Measurements from ENCODE around the gene LRRC71. TPM values are rescaled to one million over a fixed set of nuclear protein-coding genes. Genes with fewer than 3 reads are reported as not detected.

LRRC71 gene
- total and polyA plus RNA-seq, 10 donors, result 0.03 to 0.51 (median 0.33) TPM; not detected in 4

DNA sequence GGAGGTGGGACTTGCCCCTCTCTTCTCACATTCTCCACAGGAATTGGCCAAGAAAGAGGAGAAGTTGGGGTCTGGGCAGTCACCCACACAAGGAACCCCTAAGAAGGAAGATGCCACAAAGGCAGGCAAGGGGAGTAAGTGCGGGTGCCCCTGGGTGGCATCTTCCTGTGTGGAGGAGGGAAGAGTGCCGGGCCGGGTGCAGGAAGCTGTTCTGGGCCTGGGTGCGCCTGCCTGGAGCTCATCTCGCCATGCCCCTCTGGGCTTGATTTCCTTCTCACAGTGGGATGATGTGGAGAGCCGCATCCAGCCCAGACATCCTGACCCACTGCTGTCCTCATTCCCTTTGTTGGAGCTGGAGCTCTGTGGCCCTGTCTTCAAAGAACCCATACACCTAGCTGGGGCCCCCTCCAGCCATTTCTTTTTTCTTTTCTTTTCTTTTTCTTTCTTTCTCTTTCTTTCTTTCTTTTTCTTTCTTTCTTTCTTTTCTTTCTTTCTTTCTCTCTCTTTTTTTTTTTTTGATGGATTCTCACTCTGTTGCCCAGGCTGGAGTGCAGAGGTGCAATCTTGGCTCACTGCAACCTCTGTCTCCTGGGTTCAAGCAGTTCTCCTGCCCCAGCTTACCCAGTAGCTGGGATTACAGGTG is 9.3 kb downstream of the LRRC71 start:
- H3K27me3 ChIP-seq (replicated peaks in 1 of 7), result peaks cover 0 to 67% (median 31%) of the 10 kb centered on the region in 7 donors
- TF ChIP-seq POLR2AphosphoS5 (IDR thresholded peaks at IDR 0.05) (no peak), POLR2A (IDR thresholded peaks at IDR 0.05) (no peak)
- TF ChIP-seq, protein P1, sequence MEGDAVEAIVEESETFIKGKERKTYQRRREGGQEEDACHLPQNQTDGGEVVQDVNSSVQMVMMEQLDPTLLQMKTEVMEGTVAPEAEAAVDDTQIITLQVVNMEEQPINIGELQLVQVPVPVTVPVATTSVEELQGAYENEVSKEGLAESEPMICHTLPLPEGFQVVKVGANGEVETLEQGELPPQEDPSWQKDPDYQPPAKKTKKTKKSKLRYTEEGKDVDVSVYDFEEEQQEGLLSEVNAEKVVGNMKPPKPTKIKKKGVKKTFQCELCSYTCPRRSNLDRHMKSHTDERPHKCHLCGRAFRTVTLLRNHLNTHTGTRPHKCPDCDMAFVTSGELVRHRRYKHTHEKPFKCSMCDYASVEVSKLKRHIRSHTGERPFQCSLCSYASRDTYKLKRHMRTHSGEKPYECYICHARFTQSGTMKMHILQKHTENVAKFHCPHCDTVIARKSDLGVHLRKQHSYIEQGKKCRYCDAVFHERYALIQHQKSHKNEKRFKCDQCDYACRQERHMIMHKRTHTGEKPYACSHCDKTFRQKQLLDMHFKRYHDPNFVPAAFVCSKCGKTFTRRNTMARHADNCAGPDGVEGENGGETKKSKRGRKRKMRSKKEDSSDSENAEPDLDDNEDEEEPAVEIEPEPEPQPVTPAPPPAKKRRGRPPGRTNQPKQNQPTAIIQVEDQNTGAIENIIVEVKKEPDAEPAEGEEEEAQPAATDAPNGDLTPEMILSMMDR (IDR thresholded peaks at IDR 0.05 in 8 of 11, conservative IDR thresholded peaks at IDR 0.05 in 3 of 11), result no peak
- no peak overlapping the region for H3K27ac ChIP-seq
- 54 to 72% (median 61%) methylated on average over 5 to 6 of the region's 6 CpGs for WGBS, 5 donors
- H3K4me1 ChIP-seq, result peaks cover 5 to 34% (median 18%) of the 10 kb centered on the region in 6 donors
- no peak overlapping the region for H3K4me3 ChIP-seq
- H3K9me3 ChIP-seq, result no peaks in the 10 kb centered on the region
- peak; percentile 39 for DNase-seq
- peaks cover 0 to 4% (median 0%) of the 10 kb centered on the region in 6 donors for H3K36me3 ChIP-seq
- intact Hi-C loops (cut with DNase I; ENCODE audit: low total_unique reads), result no loop called here

DNA sequence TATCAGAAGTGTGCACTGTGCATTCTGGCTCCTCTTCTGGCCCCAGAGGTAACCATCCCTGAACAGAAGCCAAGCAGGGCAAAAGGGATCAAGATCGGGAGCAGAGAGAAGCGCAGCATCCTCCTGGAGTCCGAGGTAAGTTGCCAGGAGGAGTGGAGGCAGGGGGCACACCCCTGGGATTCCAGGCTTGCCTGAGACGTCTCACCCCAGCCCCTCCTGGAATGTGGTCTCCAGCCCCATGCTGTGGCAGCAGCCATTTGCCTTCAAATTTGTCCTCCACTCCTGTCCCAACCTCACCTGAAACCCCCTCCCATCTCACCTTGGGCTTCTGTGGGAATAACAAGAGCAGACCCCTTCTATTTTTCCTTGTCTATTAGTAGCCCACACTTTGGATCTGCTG is 10.1 kb downstream of the LRRC71 start:
- H3K27ac ChIP-seq, result no peak overlapping the region
- H3K36me3 ChIP-seq, result peaks cover 0 to 12% (median 3%) of the 10 kb centered on the region in 6 donors
- WGBS, 5 donors, result 58 to 78% (median 72%) methylated on average over 2 to 4 of the region's 4 CpGs
- peaks cover 0 to 60% (median 25%) of the 10 kb centered on the region in 7 donors for H3K27me3 ChIP-seq (replicated peaks in 1 of 7)
- no peak overlapping the region for H3K4me3 ChIP-seq
- H3K4me1 ChIP-seq, result peaks cover 5 to 34% (median 18%) of the 10 kb centered on the region in 6 donors
- H3K9me3 ChIP-seq, result no peaks in the 10 kb centered on the region
- intact Hi-C loops (cut with DNase I; ENCODE audit: low total_unique reads), result no loop called here
- DNase-seq, result no peak
- TF ChIP-seq, protein P1 (IDR thresholded peaks at IDR 0.05 in 8 of 11, conservative IDR thresholded peaks at IDR 0.05 in 3 of 11), result no peak

DNA sequence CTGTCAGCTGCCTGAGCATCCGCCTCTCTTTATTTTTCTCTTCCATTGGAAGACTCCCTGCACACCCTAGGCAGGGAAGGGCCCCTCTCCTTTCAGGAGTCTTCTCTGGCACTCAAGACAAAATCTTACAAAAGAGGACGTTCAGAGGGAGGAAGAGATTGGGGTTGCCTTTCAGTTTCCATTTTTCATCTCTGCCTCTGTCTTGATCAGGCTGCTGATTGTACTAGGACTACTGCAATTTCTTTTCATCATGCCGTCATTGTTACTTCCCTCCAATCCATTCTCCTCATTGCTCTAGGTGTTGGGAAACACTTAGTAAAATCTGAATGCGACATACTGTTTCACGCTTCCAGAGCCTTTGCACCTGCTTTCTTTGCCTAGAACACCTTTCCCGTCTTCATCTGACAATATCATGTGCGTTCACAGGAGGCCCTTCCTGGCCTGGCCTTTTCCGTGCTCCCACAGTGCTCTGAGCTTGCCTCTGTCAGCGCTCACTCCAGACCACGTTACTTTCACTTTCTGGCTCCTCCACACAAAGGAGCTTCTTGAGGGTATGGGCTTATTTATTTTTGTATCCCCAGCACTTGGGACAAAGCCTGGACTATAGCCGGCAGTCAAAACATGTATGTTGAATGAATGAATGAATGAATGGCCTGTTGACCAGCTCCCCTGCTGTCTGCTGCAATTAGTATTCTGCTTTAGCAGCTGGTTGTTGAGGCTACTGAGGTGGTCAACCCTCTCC is 10.9 kb downstream of the LRRC71 start:
- peak; percentile 45 for DNase-seq
- no peak for TF ChIP-seq POLR2AphosphoS5 (IDR thresholded peaks at IDR 0.05)
- no peak for TF ChIP-seq POLR2A (IDR thresholded peaks at IDR 0.05)
- TF ChIP-seq, protein P1 (IDR thresholded peaks at IDR 0.05 in 8 of 11, conservative IDR thresholded peaks at IDR 0.05 in 3 of 11), result no peak
- H3K9me3 ChIP-seq, result no peaks in the 10 kb centered on the region
- H3K27me3 ChIP-seq (replicated peaks in 1 of 7), result peaks cover 0 to 51% (median 25%) of the 10 kb centered on the region in 7 donors
- H3K36me3 ChIP-seq, result peaks cover 0 to 21% (median 5%) of the 10 kb centered on the region in 6 donors
- 48 to 60% (median 53%) methylated on average over 11 of the region's 11 CpGs for WGBS, 5 donors
- H3K4me3 ChIP-seq, result no peak overlapping the region
- peak overlapping the region in 1 of 8 donors; percentile 35 for H3K27ac ChIP-seq
- H3K4me1 ChIP-seq, result peaks cover 5 to 28% (median 18%) of the 10 kb centered on the region in 6 donors
- intact Hi-C loops (cut with DNase I; ENCODE audit: low total_unique reads), result no loop called here

All from spleen (tissue), 11 donors.